WTC11 (cell line): ENCODE measurements around the gene TOR3A.

Experiments
- E2F1 ChIP-seq: sonication (generic); formaldehyde crosslinking; IDR thresholded peaks from 2 replicates; pipeline ENCODE4 v1.8.0; 2022; ENCODE audit warnings: mild to moderate bottlenecking, missing genetic modification reagents
- E2F4 ChIP-seq: sonication (generic); formaldehyde crosslinking; IDR thresholded peaks from 2 replicates; pipeline ENCODE4 v1.8.1; 2022; ENCODE audit warnings: low read depth, mild to moderate bottlenecking, moderate library complexity, missing genetic modification reagents, borderline replicate concordance
- NFE2L1 ChIP-seq: sonication (generic); formaldehyde crosslinking; IDR thresholded peaks from 2 replicates; pipeline ENCODE4 v1.8.1; 2023; ENCODE audit warnings: missing genetic modification reagents
- NR1H2 ChIP-seq: sonication (generic); formaldehyde crosslinking; IDR thresholded peaks from 2 replicates; pipeline ENCODE4 v1.9.0; 2021; ENCODE audit warnings: mild to moderate bottlenecking, moderate library complexity, missing genetic modification reagents
- ZNF396 ChIP-seq: fragments of 250-450 bp; sonication (Bioruptor Pico); IDR thresholded peaks from 2 replicates; pipeline ENCODE4 v1.8.0; 2021; ENCODE audit warnings: mild to moderate bottlenecking, moderate library complexity, borderline replicate concordance
- TF ChIP-seq, protein P1 (sequence below): fragments of 200-600 bp; IDR thresholded peaks from 2 replicates; pipeline ENCODE4 v1.8.0; 2022; ENCODE audit warnings: antibody characterized with exemption
- TF ChIP-seq, protein P2 (sequence below): fragments of 250-450 bp; sonication (Bioruptor Pico); IDR thresholded peaks from 2 replicates; pipeline ENCODE4 v1.9.0; 2021; ENCODE audit warnings: moderate library complexity, mild to moderate bottlenecking, inconsistent platforms, borderline replicate concordance
- TF ChIP-seq, protein P3 (sequence below): sonication (generic); formaldehyde crosslinking; IDR thresholded peaks from 2 replicates; pipeline ENCODE4 v1.8.0; 2022; ENCODE audit warnings: mild to moderate bottlenecking, missing genetic modification reagents

- TF ChIP-seq E2F1 (CRISPR knock-in tag) (no peak), NFE2L1 (CRISPR knock-in tag) (no peak), ZNF396 (CRISPR knock-in tag) (no peak), NR1H2 (CRISPR knock-in tag) (no peak), E2F4 (CRISPR knock-in tag) (no peak)
- TF ChIP-seq, protein P1, sequence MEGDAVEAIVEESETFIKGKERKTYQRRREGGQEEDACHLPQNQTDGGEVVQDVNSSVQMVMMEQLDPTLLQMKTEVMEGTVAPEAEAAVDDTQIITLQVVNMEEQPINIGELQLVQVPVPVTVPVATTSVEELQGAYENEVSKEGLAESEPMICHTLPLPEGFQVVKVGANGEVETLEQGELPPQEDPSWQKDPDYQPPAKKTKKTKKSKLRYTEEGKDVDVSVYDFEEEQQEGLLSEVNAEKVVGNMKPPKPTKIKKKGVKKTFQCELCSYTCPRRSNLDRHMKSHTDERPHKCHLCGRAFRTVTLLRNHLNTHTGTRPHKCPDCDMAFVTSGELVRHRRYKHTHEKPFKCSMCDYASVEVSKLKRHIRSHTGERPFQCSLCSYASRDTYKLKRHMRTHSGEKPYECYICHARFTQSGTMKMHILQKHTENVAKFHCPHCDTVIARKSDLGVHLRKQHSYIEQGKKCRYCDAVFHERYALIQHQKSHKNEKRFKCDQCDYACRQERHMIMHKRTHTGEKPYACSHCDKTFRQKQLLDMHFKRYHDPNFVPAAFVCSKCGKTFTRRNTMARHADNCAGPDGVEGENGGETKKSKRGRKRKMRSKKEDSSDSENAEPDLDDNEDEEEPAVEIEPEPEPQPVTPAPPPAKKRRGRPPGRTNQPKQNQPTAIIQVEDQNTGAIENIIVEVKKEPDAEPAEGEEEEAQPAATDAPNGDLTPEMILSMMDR, result no peak
- TF ChIP-seq, protein P2, sequence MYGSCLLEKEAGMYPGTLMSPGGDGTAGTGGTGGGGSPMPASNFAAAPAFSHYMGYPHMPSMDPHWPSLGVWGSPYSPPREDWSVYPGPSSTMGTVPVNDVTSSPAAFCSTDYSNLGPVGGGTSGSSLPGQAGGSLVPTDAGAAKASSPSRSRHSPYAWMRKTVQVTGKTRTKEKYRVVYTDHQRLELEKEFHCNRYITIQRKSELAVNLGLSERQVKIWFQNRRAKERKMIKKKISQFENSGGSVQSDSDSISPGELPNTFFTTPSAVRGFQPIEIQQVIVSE, result no peak
- TF ChIP-seq, protein P3, sequence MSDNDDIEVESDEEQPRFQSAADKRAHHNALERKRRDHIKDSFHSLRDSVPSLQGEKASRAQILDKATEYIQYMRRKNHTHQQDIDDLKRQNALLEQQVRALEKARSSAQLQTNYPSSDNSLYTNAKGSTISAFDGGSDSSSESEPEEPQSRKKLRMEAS (CRISPR knock-in tag), result no peak
Observed at GRCh38 chr1:179092896-179093461, 11.1 kb downstream of the TOR3A start.
